ENCODE results near the gene ADGRL1. TPM values are rescaled to one million over a fixed set of nuclear protein-coding genes. Genes with fewer than 3 reads are reported as not detected.
"Not testable (repeated sequence)": the region's sequence is repeated elsewhere in the genome, so short reads cannot be mapped to it uniquely, and the experiment has no call there.

The ADGRL1 gene
- polyA plus RNA-seq, 1 donor, result 25.6 TPM

- peak overlapping the region; percentile 44 for H3K4me3 ChIP-seq (ENCODE audit: low read length)
- not testable (repeated sequence) for H3K27ac ChIP-seq (ENCODE audit: low read length); H3K9me3 ChIP-seq (ENCODE audit: control insufficient read depth, low read depth, low read length); H3K36me3 ChIP-seq (ENCODE audit: control insufficient read depth, insufficient read depth, low read length); H3K4me1 ChIP-seq (ENCODE audit: control insufficient read depth, insufficient read depth, low read length); DNase-seq; H3K27me3 ChIP-seq (ENCODE audit: control insufficient read depth, insufficient read depth, low read length)
- WGBS (ENCODE audit: insufficient coverage, low lambda C conversion rate), result no CpG with 5 or more reads among the region's 7 CpGs
Observed at GRCh38 chr19:14204219-14204618, 1.8 kb downstream of the ADGRL1 start.

- DNase-seq; H3K4me1 ChIP-seq (ENCODE audit: control insufficient read depth, insufficient read depth, low read length); H3K27ac ChIP-seq (ENCODE audit: low read length); H3K4me3 ChIP-seq (ENCODE audit: low read length); H3K9me3 ChIP-seq (ENCODE audit: control insufficient read depth, low read depth, low read length); H3K27me3 ChIP-seq (ENCODE audit: control insufficient read depth, insufficient read depth, low read length); H3K36me3 ChIP-seq (ENCODE audit: control insufficient read depth, insufficient read depth, low read length): not testable (repeated sequence)
- 80% methylated on average over 2 of the region's 20 CpGs for WGBS (ENCODE audit: insufficient coverage, low lambda C conversion rate)
Observed at GRCh38 chr19:14203788-14204187, 2.2 kb downstream of the ADGRL1 start.

DNA sequence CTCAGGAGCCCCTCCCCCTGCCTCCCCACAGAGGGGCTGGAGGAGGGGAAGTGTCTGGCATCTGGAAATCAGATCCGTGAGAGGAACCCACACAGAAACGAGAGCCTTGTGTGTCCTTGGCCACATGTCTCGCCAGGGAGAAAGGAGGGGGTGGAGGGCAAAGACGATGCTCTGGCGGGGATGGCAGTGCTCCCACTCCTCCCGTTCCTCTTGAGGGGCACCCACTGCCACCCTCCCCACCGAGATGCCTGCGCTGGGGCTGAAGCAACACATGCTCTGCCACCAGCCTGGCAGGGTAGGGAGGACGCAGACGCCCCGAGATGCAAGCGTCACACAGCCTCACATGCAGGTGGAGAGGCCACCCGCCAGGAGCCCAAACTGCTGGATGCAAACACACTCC is 2.8 kb downstream of the ADGRL1 start:
- WGBS (ENCODE audit: insufficient coverage, low lambda C conversion rate), result no CpG with 5 or more reads among the region's 13 CpGs
- no peak for DNase-seq
- no peaks in the 10 kb centered on the region for H3K9me3 ChIP-seq (ENCODE audit: control insufficient read depth, low read depth, low read length)
- no peaks in the 10 kb centered on the region for H3K36me3 ChIP-seq (ENCODE audit: control insufficient read depth, insufficient read depth, low read length)
- H3K4me3 ChIP-seq (ENCODE audit: low read length), result no peak overlapping the region
- H3K27ac ChIP-seq (ENCODE audit: low read length), result no peak overlapping the region
- no peaks in the 10 kb centered on the region for H3K4me1 ChIP-seq (ENCODE audit: control insufficient read depth, insufficient read depth, low read length)
- H3K27me3 ChIP-seq (ENCODE audit: control insufficient read depth, insufficient read depth, low read length), result no peaks in the 10 kb centered on the region

DNA sequence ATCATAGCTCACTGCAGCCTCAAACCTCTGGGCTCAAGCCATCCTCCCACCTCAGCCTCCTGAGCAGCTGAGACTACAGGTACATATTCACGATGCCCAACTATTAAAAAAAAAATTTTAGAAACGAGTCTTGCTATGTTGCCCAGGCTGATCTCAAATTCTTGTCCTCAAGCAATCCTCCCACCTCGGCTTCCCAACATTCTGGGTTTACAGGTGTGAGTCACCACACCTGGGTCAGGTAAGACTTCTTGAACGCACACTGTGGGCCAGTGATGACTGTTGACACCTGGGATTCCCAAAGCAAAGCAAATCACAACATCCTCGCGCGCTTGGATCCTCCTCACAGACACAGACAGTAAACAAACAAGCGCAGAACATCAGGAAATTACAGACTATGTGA is 4.5 kb downstream of the ADGRL1 start:
- not testable (repeated sequence) for H3K9me3 ChIP-seq (ENCODE audit: control insufficient read depth, low read depth, low read length); H3K27ac ChIP-seq (ENCODE audit: low read length); H3K4me1 ChIP-seq (ENCODE audit: control insufficient read depth, insufficient read depth, low read length); H3K36me3 ChIP-seq (ENCODE audit: control insufficient read depth, insufficient read depth, low read length); H3K4me3 ChIP-seq (ENCODE audit: low read length); DNase-seq; H3K27me3 ChIP-seq (ENCODE audit: control insufficient read depth, insufficient read depth, low read length)
- WGBS (ENCODE audit: insufficient coverage, low lambda C conversion rate), result no CpG with 5 or more reads among the region's 8 CpGs

- not testable (repeated sequence) for H3K27ac ChIP-seq (ENCODE audit: low read length); H3K4me1 ChIP-seq (ENCODE audit: control insufficient read depth, insufficient read depth, low read length); H3K27me3 ChIP-seq (ENCODE audit: control insufficient read depth, insufficient read depth, low read length); H3K9me3 ChIP-seq (ENCODE audit: control insufficient read depth, low read depth, low read length); H3K36me3 ChIP-seq (ENCODE audit: control insufficient read depth, insufficient read depth, low read length); H3K4me3 ChIP-seq (ENCODE audit: low read length)
- peak in 1 of 2 donors; percentile 28 for DNase-seq
- 40% methylated on average over 3 of the region's 24 CpGs for WGBS (ENCODE audit: insufficient coverage, low lambda C conversion rate)
Observed at GRCh38 chr19:14200147-14200841, 5.7 kb downstream of the ADGRL1 start.

DNA sequence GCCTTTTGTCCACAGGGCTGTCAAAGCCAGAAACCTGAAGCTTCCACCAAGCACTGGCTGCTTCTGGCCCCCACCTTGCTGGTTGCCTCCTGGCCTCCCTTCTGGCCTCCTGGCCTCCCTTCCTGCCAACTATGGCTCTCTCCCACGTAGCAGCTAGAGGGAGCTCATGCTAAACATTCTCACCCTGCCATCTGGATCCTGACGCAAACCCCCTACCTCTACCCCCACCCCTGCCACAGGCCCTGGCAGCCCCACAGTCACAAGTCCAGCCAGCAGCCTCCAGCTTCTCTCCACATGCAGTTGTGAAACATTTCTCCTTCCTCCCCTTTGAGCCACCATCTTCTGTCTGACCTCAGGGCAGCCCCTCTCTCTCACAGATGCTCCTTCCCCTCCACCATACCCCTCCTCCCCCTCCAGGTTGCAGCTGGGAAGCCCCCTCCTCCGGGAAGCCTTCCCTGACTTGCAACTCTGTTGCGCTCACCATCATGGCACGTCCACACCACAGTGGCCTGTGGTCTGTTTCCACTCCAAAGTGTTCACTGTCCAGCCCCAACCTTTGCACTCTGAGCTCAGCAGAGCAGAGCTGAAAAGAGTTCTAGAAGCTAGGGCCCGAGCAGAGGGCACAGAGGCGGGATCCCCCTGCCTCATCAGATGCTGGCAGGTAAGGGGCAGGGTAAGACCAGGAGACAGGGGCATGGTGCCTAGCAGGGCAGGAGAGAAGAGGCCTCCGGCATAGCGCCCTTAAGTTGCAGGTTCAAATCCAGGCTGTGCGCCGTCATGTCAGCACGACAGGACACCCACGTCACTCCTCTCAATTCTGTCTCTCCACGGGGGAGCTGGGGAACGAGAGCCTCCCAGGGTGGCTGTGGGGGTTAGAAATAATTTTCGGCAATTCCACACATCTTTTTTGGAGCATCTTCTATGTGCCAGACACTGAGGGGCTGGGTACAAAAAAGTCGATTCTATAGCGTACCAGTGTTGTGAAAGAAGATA is 7.3 kb downstream of the ADGRL1 start:
- no peaks in the 10 kb centered on the region for H3K27me3 ChIP-seq (ENCODE audit: control insufficient read depth, insufficient read depth, low read length)
- no peaks in the 10 kb centered on the region for H3K4me1 ChIP-seq (ENCODE audit: control insufficient read depth, insufficient read depth, low read length)
- no peaks in the 10 kb centered on the region for H3K9me3 ChIP-seq (ENCODE audit: control insufficient read depth, low read depth, low read length)
- no peak for DNase-seq
- no peak overlapping the region for H3K27ac ChIP-seq (ENCODE audit: low read length)
- H3K36me3 ChIP-seq (ENCODE audit: control insufficient read depth, insufficient read depth, low read length), result peaks cover 3% of the 10 kb centered on the region
- WGBS (ENCODE audit: insufficient coverage, low lambda C conversion rate), result no CpG with 5 or more reads among the region's 18 CpGs
- H3K4me3 ChIP-seq (ENCODE audit: low read length), result no peak overlapping the region

GRCh38 chr19:14197882-14198281 is 8.1 kb downstream of the ADGRL1 start:
- H3K4me3 ChIP-seq (ENCODE audit: low read length), result no peak overlapping the region
- H3K4me1 ChIP-seq (ENCODE audit: control insufficient read depth, insufficient read depth, low read length), result no peaks in the 10 kb centered on the region
- H3K27me3 ChIP-seq (ENCODE audit: control insufficient read depth, insufficient read depth, low read length), result no peaks in the 10 kb centered on the region
- no peaks in the 10 kb centered on the region for H3K9me3 ChIP-seq (ENCODE audit: control insufficient read depth, low read depth, low read length)
- WGBS (ENCODE audit: insufficient coverage, low lambda C conversion rate), result no CpG with 5 or more reads among the region's 5 CpGs
- H3K36me3 ChIP-seq (ENCODE audit: control insufficient read depth, insufficient read depth, low read length), result peaks cover 3% of the 10 kb centered on the region
- no peak for DNase-seq
- H3K27ac ChIP-seq (ENCODE audit: low read length), result no peak overlapping the region

- H3K4me1 ChIP-seq (ENCODE audit: control insufficient read depth, insufficient read depth, low read length); H3K27ac ChIP-seq (ENCODE audit: low read length); H3K27me3 ChIP-seq (ENCODE audit: control insufficient read depth, insufficient read depth, low read length); DNase-seq; H3K9me3 ChIP-seq (ENCODE audit: control insufficient read depth, low read depth, low read length); H3K36me3 ChIP-seq (ENCODE audit: control insufficient read depth, insufficient read depth, low read length); H3K4me3 ChIP-seq (ENCODE audit: low read length): not testable (repeated sequence)
- WGBS (ENCODE audit: insufficient coverage, low lambda C conversion rate), result no CpG with 5 or more reads among the region's 7 CpGs
Observed at GRCh38 chr19:14197288-14197687, 8.7 kb downstream of the ADGRL1 start.

DNA sequence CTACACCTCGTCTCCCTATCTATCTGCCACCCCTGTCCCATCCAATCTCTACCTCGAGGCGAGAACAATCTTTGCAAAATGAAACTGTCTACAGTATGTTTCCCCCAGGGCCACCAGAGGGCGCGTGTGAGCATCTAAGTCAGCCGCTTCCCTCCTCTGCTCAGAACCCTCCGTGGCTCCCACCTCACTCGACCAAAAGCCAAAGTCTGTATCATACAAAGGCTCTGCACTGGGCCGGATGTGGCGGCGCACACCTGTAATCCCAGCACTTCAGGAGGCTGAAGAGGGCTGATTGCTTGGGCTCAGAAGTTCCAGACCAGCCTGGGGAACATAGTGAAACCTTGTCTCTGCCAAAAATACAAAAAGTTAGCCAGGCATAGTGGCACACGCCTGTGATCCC is 9.9 kb downstream of the ADGRL1 start:
- not testable (repeated sequence) for H3K4me1 ChIP-seq (ENCODE audit: control insufficient read depth, insufficient read depth, low read length); H3K27ac ChIP-seq (ENCODE audit: low read length); H3K27me3 ChIP-seq (ENCODE audit: control insufficient read depth, insufficient read depth, low read length); H3K36me3 ChIP-seq (ENCODE audit: control insufficient read depth, insufficient read depth, low read length); H3K4me3 ChIP-seq (ENCODE audit: low read length); H3K9me3 ChIP-seq (ENCODE audit: control insufficient read depth, low read depth, low read length); DNase-seq
- WGBS (ENCODE audit: insufficient coverage, low lambda C conversion rate), result no CpG with 5 or more reads among the region's 12 CpGs

DNA sequence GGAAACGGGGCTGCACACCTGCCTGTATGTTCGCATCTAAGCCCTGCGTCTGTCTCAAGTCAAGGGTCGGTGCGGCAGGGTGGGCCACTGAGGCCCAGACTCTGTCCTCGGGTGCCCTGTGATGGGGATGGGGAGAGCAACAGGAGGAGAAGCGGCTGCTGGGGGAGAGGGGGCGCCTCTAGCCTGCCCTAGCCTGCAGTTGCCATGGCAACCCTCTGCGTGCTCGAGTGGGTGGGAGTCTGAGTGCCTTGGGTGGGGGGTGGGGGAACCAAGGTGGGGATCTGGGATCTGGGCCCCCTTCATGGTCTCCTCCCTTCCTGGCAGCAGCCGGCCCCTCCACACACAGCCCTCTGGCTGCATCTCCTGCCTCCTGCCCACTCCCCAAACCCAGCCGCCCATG is 10.8 kb downstream of the ADGRL1 start:
- WGBS (ENCODE audit: insufficient coverage, low lambda C conversion rate), result no CpG with 5 or more reads among the region's 12 CpGs

More for the DNA sequence above, 10.8 kb downstream of the ADGRL1 start:
- not testable (repeated sequence) for H3K27me3 ChIP-seq (ENCODE audit: control insufficient read depth, insufficient read depth, low read length); H3K27ac ChIP-seq (ENCODE audit: low read length); H3K36me3 ChIP-seq (ENCODE audit: control insufficient read depth, insufficient read depth, low read length); H3K4me3 ChIP-seq (ENCODE audit: low read length); DNase-seq; H3K9me3 ChIP-seq (ENCODE audit: control insufficient read depth, low read depth, low read length); H3K4me1 ChIP-seq (ENCODE audit: control insufficient read depth, insufficient read depth, low read length)

All from large intestine (tissue), 3 donors.